HG02840 (cell line): ENCODE data around the gene PPP1R14C.
"Not testable (repeated sequence)": the region's sequence is repeated elsewhere in the genome, so short reads cannot be mapped to it uniquely, and the experiment has no call there.

ENCODE experiments used
- ATAC-seq: cut with Tn5 transposase; IDR thresholded peaks from one replicate; pipeline ENCODE4 v1.9.1; 2021; ENCODE audit warnings: mild to moderate bottlenecking, moderate library complexity, moderate number of reproducible peaks; ENCODE audit not compliant: unreplicated experiment, low FRiP score

The PPP1R14C gene

DNA sequence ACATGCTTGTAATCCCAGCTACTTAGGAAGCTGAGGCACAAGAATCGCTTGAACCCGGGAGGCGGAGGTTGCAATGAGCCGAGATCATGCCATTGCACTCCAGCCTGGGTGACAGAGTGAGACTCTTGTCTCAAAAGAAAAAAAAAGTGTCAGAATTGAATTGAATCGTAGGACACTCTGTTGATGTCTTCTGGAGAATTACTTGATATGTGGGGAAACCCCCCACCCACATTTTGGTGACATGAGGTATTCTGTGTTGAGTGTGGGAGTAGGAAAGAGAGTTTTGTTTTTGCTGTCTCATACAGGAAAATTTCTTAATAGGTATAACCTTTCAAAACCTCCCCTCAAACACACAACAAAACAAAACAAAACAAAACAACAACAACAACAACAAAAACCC, 98.9 kb downstream of the PPP1R14C start:
- not testable (repeated sequence) for ATAC-seq

DNA sequence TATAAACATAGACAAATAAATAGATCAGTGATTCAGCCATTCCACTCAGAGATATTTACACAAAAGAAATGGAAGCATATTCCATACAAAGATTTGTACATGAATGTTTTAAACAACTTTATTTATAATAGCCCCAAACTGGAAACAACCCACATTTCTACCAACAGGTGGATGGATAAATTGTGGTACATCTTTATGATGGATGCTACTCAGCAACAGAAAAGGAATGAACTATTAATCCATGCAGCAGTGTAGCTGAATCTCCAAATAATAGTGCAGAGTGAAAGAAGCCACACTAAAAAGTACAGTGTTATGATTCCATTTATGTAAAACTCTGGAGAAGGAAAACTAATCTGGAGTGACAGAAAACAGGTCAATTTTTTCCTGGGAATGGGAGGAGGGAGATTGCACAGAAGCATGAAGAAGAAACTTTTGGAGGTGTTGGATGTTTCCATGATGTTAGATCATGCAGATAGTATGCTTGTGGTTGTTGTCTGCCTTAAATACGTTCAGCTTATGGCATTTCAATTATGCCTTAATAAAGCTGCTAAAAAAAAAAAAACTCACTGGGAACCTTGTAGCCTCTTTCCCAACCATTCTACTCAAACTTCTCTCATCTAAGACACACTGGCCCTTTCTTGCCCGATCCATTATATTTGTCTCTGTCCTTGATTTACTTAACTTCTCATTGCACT, 100.9 kb downstream of the PPP1R14C start:
- no peak for ATAC-seq

DNA sequence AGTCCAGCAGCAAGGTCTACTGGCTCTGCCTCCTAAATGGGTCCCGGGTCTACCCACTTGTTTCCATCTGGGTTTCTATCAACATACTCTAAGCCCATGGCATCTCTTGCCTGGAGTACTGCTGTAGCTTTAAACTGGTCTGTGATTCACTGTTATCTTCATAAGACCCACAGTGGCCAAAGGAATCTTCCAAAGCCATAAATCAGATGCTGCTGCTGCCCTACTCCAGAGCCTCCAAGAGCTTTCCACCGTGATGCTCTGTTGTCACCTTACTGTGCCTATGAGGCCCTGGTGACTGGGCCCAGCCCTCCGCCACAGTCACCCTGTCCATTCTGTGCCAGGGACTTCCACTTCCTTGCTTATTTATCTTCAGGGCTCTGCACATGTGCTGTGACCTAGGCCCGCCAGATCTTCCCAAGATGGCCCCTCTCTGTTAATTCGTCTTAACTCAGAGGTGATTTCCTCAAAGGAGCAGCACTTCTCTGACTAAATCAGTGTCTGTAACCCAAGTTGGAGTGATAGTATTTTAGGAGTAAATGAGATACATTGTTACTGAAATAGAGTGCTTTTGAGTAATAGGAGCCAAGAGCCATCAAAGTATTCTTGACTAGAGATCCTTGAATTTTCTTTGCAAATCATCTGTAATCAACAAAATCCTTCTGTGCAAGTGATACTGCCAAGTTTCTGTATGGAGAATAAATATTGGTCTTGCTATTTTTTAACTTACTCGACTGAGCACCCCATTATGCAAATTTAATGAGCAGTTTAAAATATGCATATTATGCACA, 102.5 kb downstream of the PPP1R14C start:
- no peak for ATAC-seq

DNA sequence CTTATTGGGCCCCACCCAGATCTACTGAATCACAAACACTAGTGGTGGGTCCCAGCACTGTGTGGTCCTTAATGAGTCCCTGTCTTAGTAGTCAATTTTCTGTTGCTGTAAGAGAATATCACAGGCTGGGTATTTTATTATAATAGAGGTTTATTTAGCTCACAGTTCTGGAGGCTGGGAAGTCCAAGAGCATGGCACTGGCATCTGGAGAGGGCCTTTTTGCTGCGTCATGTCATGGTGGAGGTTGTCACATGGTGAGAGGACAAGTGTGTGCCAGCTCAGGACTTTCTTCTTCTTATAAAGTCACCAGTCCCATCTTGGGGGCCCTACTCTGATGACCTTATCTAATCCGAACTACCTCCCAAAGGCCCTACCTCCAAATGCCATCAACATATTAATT, 105.0 kb downstream of the PPP1R14C start:
- no peak for ATAC-seq

DNA sequence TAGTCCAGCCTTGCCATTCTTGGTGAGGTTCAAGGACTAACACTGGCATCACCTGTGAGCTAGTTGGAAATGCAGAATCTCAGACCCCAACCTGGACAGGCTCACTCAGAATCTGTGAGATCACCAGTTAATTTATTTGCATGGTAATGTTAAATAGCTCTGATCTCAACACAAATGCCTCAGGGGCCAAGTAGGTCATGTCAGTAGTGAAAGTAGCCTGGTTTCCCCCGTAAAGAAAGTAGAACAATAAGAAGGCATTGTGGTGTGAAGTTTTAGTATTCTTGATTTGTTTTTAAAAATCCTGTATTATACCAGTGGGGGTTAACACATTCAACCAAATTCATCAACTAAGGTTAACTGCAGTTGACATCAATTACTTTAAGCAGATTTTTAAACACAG, 105.5 kb downstream of the PPP1R14C start:
- ATAC-seq = no peak

DNA sequence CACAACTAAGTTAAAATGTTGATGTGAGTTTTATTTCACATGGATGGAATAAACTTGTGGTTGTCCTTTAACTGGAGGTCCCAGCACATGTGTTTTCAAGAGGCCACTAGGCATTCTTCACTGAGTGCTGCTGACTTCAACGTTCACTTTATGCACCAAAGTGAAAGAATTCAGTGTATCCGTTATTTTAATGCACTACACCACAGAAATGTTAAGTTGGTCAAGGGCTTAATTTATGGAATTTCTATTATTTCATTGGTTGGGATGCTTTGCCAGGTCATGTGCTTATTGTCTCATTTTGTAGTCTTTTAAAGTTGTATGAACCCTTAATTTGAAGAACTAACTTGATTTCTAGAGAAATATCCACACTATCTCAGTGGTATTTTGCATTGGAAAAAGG, 106.4 kb downstream of the PPP1R14C start:
- ATAC-seq = no peak

DNA sequence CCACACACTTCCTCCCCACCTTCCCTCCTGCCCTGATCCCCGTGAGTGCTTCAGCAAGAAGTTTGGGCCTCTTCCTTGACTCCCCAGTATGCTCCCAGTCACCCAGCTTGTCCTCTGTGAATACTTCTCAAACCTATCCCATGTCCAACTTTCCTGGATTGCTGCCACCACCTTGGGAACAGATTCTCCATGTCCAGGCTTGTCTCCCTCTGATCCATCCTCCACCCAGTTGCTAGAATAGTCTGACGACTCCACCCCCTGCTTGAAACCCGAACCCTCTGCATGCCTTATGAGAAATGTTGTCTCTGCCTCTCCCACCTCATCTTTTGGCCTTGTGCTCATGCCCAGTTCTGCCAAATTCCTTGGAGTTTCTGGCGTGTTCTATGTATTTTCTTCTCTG, 108.0 kb downstream of the PPP1R14C start:
- no peak for ATAC-seq

DNA sequence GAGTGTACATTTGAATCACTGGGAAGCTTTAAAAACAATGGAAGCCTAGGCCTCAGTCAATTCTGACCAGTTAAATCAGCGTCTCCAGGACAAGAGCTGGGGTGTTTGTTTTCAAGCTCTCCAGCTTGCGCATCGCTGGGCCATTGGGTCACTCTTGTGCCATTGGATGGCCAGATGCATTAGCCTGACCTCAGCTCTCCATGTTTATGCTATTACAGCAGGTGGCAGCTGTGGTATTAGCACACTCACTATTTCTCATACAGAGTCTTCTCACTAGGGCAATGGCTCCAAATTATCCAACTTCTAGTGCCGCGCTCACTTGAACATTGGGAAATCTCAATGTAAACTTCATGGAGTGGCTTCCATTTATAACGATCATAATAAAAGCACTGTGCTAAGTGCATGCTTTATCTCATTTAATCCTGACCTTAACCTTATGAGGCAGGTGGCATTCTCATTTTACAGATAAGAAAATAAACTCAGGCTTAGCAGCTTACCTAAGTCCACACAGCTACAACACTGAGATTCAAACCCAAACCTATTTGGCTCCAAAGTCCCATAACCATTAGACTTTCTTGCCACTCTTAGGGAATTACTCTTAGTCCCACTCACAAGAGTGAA, 108.8 kb downstream of the PPP1R14C start:
- ATAC-seq = no peak

DNA sequence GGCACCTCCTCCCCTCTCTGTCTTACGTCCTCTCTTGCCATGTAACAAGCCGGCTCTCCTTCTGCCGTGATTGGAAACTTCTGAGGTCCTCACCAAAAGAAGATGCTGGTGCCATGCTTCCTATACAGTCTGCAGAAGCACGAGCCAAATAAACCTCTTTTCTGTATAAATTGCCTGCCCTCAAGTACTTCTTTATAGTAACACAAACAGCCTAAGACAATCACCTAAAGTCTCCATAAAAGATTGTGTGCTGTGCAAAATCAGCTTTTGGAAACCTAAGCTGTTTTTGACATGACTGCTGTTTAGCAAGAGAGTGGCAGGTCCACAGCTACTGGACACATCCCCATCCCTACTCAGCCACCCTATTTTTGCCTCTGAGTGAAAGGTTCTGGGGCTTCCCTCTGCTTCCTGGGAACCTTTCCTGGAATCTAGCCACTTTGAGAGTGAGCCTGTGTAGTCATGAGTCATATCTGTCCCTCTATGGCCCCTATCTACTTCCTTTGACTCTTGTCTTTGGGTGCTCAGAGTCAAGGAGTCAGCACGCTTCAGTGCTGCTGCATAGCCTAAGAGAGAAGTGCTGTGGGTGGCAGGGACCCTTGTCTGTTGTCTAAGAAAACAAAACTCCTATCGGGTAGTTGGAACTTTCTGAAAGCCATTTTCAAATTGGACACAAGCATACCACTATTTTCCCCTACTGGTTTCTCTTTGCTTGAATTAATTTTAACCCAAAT, 110.0 kb downstream of the PPP1R14C start:
- ATAC-seq = no peak

DNA sequence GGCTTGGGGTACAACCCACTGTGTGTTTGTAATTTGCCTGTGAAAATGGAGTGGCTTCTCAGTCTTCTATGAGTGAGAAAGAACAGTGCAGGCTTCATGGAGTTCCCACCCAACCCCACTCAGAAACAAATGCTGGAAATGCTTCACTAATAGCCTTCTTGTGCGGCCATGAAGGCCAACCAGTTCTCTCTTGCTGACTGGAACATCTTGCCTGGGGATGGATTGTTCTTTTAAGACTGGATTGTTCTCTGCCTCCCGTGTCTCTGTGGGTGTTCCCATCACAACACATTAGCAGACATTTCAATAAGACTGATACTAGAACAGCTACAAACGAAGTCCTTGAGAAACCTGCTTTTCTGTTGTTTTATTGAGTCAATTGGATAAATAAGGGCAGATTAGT, 110.6 kb downstream of the PPP1R14C start:
- ATAC-seq = no peak

DNA sequence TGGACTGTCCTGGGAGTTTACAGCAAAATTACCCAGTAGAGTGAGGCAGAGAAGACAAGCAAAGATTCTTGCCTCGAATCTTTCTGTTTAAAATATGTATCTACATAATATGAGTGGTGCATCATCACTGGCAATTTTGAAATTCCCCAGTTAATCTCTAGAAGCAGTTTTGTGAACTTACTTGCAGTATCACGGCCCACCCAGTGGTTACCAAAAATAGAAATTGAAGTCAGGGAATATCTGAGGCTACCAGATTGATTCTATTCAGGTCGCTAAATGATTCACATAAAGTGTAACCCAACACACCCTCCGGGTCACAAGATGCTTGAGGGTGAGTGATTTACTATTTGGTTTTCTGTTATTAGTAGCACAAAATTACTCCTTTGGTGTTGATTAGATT, 111.9 kb downstream of the PPP1R14C start:
- ATAC-seq = no peak

DNA sequence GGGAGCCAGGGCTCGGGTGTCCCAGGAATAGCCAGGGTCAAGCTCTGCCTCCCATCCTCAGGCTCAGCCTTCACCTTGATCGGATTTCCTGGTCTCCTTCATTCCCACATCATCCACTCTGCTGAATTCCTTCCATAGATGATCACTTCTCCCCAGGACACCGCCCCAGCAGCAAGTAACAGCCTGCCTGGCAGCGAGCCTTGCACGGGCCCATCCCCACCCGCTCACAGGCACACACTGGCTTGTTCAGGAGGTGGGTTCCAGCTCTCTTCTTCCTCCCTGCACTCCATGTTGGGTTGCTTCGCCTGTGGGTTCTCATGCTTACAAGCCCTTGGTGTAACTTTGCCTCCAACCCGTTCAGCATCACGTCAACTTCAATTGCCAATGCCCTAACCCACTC, 113.0 kb downstream of the PPP1R14C start:
- ATAC-seq = no peak

DNA sequence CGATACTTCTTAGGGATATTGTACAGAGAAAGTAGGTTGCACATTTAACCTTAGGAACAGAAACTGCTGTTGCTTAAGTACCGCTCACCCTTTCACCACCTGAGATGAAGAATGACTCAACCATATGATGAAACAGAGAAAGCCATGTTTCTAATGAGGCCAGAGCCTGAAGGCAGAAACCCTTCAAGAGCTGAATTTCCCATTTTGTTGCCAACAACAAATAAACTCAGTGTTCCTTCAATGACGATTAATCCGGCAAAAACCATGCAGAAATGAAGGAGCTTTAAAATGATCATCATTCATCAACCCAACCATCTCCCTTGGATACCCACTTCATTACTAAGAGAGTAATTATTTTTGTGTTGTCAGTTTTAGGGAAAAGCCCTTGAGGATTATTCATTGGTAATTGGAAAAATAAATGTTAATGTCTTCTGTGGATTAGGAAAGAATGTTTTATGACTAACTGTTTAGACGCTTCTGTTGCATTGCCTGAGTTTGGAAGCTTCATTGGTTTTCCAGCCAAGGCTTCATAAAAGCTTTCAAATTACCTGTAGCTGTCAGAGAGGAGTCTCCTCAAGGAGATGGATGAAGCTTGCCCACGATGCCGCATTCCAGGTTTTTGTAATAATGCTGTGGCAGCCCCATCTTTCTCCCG, 113.9 kb downstream of the PPP1R14C start:
- no peak for ATAC-seq

DNA sequence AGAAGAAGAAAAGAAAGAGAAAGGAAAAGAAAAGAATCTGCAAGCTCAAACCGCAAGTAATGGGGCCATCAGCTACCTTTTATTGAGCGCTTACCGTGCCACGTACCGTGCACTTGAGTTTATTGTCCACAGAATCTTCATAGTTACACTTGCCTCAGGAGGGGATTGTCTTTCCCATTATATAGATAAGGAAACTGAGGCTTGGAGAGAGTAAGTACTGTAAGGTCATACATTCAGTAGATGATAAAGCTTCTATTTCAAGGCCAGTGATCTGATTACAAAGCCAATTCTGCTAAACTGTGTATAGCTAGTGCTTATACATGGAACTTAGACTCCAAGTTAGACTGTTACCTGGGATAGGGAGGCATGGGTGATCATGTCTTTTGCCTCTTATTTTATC, 115.5 kb downstream of the PPP1R14C start:
- no peak for ATAC-seq

DNA sequence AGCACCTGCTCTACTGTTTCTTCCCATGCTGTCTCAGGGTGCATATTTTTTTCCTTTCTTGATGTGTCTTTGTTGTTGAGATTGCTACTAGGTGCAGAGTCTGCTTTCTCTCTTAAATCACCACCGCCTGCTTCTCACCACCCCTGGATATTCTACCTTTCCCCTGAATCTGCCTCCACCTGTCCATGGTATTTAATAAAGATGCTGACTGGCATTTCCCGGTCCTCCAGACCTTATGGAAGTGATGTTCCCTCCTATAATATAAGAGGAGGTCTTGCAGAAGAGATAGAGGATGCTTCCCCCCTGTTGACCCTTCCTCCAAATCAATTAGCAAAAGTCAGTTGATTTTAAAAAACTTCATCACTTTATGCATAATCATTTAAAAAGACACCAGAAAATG, 118.1 kb downstream of the PPP1R14C start:
- no peak for ATAC-seq

DNA sequence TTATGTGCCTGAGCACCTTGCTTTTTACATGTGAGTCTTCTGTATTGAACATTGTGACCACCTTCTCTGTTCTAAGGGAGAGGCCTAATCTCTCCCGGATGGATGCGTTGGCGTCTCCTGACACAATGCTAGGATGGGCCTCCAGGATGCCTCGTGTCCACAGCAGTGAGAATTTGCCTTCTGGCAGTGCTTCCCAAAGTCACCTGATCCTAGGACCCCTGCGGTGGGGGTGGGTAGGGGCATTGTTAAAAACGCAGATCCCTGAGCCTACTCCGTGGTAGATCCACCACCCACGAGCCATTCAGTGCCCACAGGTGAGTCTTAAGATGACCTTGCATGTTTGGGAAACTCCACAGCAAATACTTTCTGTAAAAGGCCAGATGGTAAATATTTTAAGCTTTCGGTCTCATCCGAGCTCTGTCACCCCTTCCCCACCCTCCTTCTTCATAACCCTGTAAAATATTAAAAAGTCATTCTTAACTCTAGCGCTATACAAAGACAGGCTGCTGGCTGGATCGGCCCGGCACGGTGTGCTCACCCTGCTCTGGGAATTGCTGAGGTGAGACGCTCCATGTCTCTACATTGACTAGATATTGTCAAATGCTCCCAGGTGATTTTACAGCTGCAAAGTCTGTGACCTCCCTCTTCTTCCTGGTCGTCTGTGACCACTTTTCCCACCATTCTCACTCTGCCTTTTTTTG, 119.3 kb downstream of the PPP1R14C start:
- no peak for ATAC-seq

DNA sequence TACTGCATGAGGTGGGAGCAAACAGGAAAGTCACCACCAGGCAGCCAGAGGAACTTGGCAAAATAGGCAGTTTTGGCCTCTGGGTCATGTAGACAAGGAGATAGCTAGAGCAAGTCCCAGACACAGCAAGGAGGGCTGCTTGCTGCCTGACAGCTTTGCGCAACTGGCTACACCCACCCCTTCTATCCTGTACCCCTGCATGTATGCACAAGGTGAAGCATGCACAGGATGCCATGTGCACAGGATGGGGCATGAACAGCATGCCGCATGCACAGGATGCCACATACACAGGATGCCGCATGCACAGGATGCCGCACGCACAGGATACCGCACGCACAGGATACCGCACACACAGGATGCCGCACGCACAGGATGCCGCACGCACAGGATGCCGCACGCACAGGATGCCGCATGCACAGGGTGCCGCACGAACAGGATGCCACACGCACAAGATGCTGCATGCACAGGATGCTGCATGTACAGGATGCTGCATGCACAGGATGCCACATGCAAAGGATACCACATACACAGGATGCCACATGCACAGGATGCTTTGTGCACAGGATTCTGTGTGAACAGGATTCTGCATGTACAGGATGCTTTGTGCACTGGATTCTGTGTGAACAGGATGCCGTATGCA, 121.0 kb downstream of the PPP1R14C start:
- ATAC-seq = no peak

DNA sequence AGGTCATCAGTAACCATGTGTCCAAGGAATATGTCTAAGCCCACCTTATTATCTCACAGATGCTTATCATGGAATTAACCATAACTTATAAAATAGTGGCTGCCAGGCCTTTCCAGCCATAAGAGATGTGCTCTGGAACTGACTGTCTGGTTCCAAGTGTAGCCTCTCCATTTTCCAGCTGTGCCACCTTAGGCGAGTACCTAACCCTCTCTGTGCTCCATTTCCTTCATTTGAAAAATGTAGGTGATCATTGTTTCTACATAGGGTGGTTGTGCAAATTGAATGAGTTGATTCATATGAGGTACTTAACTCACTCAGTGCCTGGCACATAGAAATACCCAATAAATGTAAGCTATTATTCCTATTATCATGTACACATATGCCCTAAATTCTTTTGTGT, 123.5 kb downstream of the PPP1R14C start:
- ATAC-seq = no peak

DNA sequence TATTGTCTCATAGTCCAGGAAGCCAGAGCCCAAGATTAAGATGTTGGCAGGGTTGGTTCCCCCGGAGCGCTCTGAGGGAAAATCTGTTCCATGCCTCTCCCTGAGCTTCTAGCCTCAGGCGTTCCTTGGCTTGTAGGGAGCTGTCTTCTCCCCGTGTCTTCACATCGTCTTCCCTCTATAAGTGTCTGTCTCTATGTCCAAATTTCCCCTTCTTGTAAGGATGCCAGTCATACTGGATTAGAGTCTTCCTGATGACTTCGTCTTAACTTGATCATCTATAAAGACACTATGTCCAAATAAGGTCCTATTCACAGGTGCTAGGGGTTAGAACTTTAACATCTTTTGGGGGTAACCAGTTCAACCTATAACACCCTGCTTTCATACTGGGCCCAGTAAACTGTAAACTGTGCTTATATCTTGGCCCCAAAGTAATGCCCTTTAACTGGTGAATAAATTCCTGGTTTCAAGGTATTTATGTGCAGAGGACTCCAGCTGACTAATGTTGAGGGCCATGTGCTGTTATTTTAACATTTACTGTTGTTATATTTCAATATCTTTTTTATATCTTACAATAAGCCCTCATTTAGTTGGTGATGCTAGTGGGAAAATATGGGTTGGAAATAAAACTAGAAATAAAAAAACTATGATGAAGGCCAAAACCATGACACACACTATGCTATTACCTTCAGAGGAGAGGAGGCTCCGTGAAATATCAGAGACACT, 124.3 kb downstream of the PPP1R14C start:
- no peak for ATAC-seq
